Smooth muscle cell (in vitro differentiated cells): ENCODE data around the gene FOSL2. TPM values are rescaled to one million over a fixed set of nuclear protein-coding genes. Genes with fewer than 3 reads are reported as not detected.

Experiments used
- DNase-seq: peaks from one replicate; lab custom pipeline; 2025; ENCODE audit not compliant: unreplicated experiment; lab: John Stamatoyannopoulos, UW
- H2AFZ ChIP-seq: fragments of 200-600 bp; sonication (generic); 2 replicates; pipeline ENCODE4 v1.6.0; 2016; ENCODE audit warnings: antibody characterized with exemption, low read depth, mild to moderate bottlenecking
- H3F3A ChIP-seq: fragments of 200-600 bp; sonication (generic); 2 replicates; pipeline ENCODE4 v1.6.0; 2017; ENCODE audit warnings: antibody characterized with exemption, low read depth
- H3K27ac ChIP-seq: fragments of 200-600 bp; sonication (generic); 2 replicates; pipeline ENCODE4 v1.5.1; 2016; ENCODE audit warnings: low read depth, mild to moderate bottlenecking
- H3K27me3 ChIP-seq: fragments of 200-600 bp; sonication (generic); 2 replicates; pipeline ENCODE4 v1.6.1; 2016; ENCODE audit warnings: low read depth, mild to moderate bottlenecking
- H3K36me3 ChIP-seq: fragments of 200-600 bp; sonication (generic); 2 replicates; pipeline ENCODE4 v1.5.1; 2016; ENCODE audit warnings: low read depth
- H3K4me1 ChIP-seq: fragments of 200-600 bp; sonication (generic); 2 replicates; pipeline ENCODE4 v1.5.1; 2016; ENCODE audit warnings: low read depth
- H3K4me2 ChIP-seq: fragments of 200-600 bp; sonication (generic); 2 replicates; pipeline ENCODE4 v1.6.0; 2016; ENCODE audit warnings: mild to moderate bottlenecking
- H3K4me3 ChIP-seq: fragments of 200-600 bp; sonication (generic); 2 replicates; pipeline ENCODE4 v1.5.1; 2016; ENCODE audit warnings: mild to moderate bottlenecking
- H3K79me2 ChIP-seq: fragments of 200-600 bp; sonication (generic); 2 replicates; pipeline ENCODE4 v1.6.0; 2016; ENCODE audit warnings: low read depth, mild to moderate bottlenecking
- H3K9ac ChIP-seq: fragments of 200-600 bp; sonication (generic); 2 replicates; pipeline ENCODE4 v1.6.0; 2016; ENCODE audit warnings: low read depth
- H3K9me3 ChIP-seq: fragments of 200-600 bp; sonication (generic); replicated peaks from 2 replicates; pipeline ENCODE4 v1.5.1; 2016; ENCODE audit warnings: low read depth
- H4K20me1 ChIP-seq: fragments of 200-600 bp; sonication (generic); 2 replicates; pipeline ENCODE4 v1.6.0; 2016; ENCODE audit warnings: low read depth
- WGBS: methylation state at CpG from one replicate; pipeline ENCODE4 v1.1.7; 2016; ENCODE audit warnings: low lambda C conversion rate; 5-methylcytosine and 5-hydroxymethylcytosine counted together
- polyA plus RNA-seq: library from polyadenylated mRNA; unstranded; fragments of >200 nt; fragmentation: Nextera tagmentation; extraction: Ambion mirVana; gene quantifications from 2 replicates; pipeline ENCODE4 v1.2.1, GENCODE V29; 2016
- total RNA-seq: library from RNA; depleted of rRNA; stranded (reverse); fragments of >200 nt; gene quantifications from 2 replicates; pipeline ENCODE4 v1.2.3, GENCODE V29; 2014
- TF ChIP-seq, protein P1 (sequence below): fragments of 200-600 bp; sonication (generic); IDR thresholded peaks from 2 replicates; pipeline ENCODE4 v1.5.1; 2017; ENCODE audit warnings: borderline replicate concordance, mild to moderate bottlenecking, antibody characterized with exemption; ENCODE audit not compliant: insufficient read depth, poor library complexity, severe bottlenecking

FOSL2 gene
- total and polyA plus RNA-seq, 2 experiments from 2014 or later, result 70.8 to 106 TPM

DNA sequence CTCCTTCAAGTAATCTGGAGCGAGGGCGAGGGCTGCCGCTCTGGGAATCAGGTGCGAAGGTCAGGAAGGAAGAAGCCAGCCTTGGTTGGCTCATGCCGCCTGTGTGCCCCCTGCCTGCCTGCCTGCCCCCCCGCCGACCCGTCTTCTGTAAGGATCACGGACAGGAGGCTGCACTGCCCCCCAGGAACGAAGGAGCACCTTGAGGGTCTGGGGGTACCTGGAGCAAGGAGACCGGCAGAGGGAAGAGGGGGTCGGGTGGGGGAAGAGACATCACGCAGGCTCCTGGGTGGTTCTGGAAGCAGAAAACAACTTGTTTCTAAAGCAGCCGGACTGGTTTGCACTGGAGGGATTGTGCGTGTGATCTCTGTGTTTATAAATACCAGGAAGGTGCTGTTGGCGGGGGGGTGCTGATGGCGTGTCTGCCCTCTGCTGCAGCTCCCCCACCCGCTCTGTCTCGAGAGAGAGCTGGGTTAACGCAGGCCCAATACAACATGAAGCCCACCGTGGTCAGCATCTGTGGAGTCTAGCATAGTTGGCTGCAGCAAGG lies 1.7 kb downstream of the FOSL2 start:
- DNase-seq, result no peak
- WGBS, result under 1% methylated on average over 21 of the region's 21 CpGs
- TF ChIP-seq, protein P1, sequence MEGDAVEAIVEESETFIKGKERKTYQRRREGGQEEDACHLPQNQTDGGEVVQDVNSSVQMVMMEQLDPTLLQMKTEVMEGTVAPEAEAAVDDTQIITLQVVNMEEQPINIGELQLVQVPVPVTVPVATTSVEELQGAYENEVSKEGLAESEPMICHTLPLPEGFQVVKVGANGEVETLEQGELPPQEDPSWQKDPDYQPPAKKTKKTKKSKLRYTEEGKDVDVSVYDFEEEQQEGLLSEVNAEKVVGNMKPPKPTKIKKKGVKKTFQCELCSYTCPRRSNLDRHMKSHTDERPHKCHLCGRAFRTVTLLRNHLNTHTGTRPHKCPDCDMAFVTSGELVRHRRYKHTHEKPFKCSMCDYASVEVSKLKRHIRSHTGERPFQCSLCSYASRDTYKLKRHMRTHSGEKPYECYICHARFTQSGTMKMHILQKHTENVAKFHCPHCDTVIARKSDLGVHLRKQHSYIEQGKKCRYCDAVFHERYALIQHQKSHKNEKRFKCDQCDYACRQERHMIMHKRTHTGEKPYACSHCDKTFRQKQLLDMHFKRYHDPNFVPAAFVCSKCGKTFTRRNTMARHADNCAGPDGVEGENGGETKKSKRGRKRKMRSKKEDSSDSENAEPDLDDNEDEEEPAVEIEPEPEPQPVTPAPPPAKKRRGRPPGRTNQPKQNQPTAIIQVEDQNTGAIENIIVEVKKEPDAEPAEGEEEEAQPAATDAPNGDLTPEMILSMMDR, result no peak

DNA sequence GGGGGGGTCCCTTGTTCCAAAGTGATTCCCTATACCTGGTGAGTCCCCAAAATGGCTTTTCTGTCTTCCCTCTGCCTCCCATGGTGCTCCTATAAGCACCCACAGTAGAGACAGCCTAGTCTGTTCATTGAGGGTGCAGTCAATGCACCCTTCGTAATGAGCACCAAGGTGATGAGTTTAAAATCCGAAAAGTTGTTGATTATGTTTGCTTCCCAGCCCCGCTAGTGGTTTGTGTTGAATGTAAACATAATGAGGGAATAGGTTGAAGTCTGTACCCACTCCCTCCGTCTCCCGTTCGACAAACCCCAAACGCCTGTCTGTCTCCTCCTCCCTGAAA lies 2.3 kb downstream of the FOSL2 start:
- H4K20me1 ChIP-seq, result peaks cover 65% of the 10 kb centered on the region
- DNase-seq, result no peak
- peak overlapping the region; percentile 99 for H3K9ac ChIP-seq
- 9% methylated on average over 7 of the region's 7 CpGs for WGBS
- no peaks in the 10 kb centered on the region for H3K9me3 ChIP-seq
- H3K27me3 ChIP-seq, result no peaks in the 10 kb centered on the region
- TF ChIP-seq, protein P1, result no peak
- H3F3A ChIP-seq, result peaks cover 29% of the 10 kb centered on the region
- H3K4me3 ChIP-seq, result peak overlapping the region; percentile 99
- H3K79me2 ChIP-seq, result peaks cover 72% of the 10 kb centered on the region
- peak overlapping the region; percentile 90 for H3K4me2 ChIP-seq
- H2AFZ ChIP-seq, result no peak overlapping the region
- peak overlapping the region; percentile 99 for H3K27ac ChIP-seq
- H3K4me1 ChIP-seq, result peaks cover 21% of the 10 kb centered on the region
- H3K36me3 ChIP-seq, result no peaks in the 10 kb centered on the region

More for the DNA sequence above, 1.7 kb downstream of the FOSL2 start:
- peak overlapping the region; percentile 90 for H3K4me2 ChIP-seq
- peaks cover 60% of the 10 kb centered on the region for H4K20me1 ChIP-seq
- peaks cover 29% of the 10 kb centered on the region for H3F3A ChIP-seq
- no peaks in the 10 kb centered on the region for H3K36me3 ChIP-seq
- peak overlapping the region; percentile 99 for H3K27ac ChIP-seq
- no peak overlapping the region for H2AFZ ChIP-seq
- H3K4me3 ChIP-seq, result peak overlapping the region; percentile 99
- H3K9ac ChIP-seq, result peak overlapping the region; percentile 99
- no peaks in the 10 kb centered on the region for H3K27me3 ChIP-seq
- no peaks in the 10 kb centered on the region for H3K9me3 ChIP-seq
- H3K4me1 ChIP-seq, result peaks cover 21% of the 10 kb centered on the region
- H3K79me2 ChIP-seq, result peaks cover 67% of the 10 kb centered on the region

DNA sequence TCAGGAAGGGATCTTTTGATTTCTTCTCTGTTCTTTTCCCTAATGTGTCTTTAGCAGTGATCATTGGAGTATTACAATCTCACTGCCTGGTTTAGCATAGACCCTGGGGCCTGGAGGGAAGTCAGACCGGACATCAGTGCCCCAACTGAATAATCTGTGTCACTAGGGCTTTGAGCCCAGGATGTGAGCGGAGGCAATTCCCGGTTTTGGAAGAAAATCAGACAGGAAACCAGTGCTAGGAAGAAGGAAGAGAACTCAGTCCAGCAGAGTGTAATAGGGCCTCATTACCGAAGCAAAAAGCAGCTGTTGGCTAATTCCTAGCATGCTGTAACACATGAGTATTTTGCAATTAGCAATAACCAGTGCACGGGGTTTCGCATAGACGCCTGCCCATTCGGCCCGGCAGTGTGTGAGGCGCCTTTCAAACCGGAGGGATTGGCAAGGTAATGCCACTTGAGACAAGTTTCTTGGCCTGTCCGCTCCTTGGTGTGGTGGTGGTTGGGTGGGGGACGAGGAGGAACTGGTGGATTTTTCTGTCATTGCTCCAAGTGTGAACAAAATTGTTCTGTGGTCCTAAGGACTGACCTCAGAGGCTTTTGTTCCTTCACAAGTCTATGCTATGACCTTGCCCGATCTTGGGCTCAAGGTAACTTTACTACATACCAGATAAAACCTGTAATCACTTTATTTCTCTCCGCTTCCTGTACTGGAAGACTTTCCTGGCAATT lies 2.8 kb downstream of the FOSL2 start:
- H3F3A ChIP-seq, result peaks cover 29% of the 10 kb centered on the region
- H2AFZ ChIP-seq, result no peak overlapping the region
- H3K4me3 ChIP-seq, result peak overlapping the region; percentile 99
- no peaks in the 10 kb centered on the region for H3K36me3 ChIP-seq
- TF ChIP-seq, protein P1, result no peak
- no peak for DNase-seq
- H3K9ac ChIP-seq, result peak overlapping the region; percentile 99
- WGBS, result 6% methylated on average over 15 of the region's 15 CpGs
- H3K27ac ChIP-seq, result peak overlapping the region; percentile 99
- H3K4me2 ChIP-seq, result peak overlapping the region; percentile 90
- H4K20me1 ChIP-seq, result peaks cover 71% of the 10 kb centered on the region
- peaks cover 77% of the 10 kb centered on the region for H3K79me2 ChIP-seq
- H3K9me3 ChIP-seq, result no peaks in the 10 kb centered on the region
- H3K27me3 ChIP-seq, result no peaks in the 10 kb centered on the region
- H3K4me1 ChIP-seq, result peaks cover 25% of the 10 kb centered on the region

DNA sequence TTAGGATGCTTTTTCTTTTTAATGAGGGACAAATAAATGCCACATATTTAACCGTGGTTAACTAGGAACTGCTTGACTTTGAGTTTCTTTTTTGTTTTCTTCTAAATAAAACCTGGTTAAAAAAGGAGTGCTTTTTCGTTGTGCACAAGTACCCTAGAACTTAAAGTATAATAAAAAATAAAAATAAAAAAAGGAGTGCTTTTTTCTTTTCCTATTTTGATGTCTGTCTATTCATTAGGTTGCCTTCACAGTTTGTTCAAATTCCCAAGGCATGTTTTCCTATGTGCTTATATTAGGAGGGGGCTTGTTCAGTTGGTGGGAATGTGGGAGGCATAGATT lies 4.4 kb downstream of the FOSL2 start:
- Histone ChIP-seq H3K9me3 (no peaks in the 10 kb centered on the region), H3K4me1 (peaks cover 24% of the 10 kb centered on the region), H3K79me2 (peaks cover 93% of the 10 kb centered on the region), H3K4me2 (peak overlapping the region; percentile 90), H3F3A (peaks cover 22% of the 10 kb centered on the region), H3K27ac (peak overlapping the region; percentile 99), H4K20me1 (peaks cover 86% of the 10 kb centered on the region), H3K9ac (peak overlapping the region; percentile 99), H2AFZ (no peak overlapping the region), H3K4me3 (peak overlapping the region; percentile 99), H3K27me3 (no peaks in the 10 kb centered on the region), H3K36me3 (no peaks in the 10 kb centered on the region)
- TF ChIP-seq, protein P1, result no peak
- DNase-seq, result no peak
- WGBS, result 28% methylated on average over 2 of the region's 2 CpGs
